IPS-NIHi7 (cell line): ENCODE results near the gene INA.
A peak's percentile ranks its signal among the peaks of the same experiment; 100 is the strongest.

Source experiments
- DNase-seq: peaks from one replicate; pipeline ENCODE4 v3.0.0; 2012; ENCODE audit warnings: mixed read lengths; ENCODE audit errors: extremely low spot score

INA gene

DNA sequence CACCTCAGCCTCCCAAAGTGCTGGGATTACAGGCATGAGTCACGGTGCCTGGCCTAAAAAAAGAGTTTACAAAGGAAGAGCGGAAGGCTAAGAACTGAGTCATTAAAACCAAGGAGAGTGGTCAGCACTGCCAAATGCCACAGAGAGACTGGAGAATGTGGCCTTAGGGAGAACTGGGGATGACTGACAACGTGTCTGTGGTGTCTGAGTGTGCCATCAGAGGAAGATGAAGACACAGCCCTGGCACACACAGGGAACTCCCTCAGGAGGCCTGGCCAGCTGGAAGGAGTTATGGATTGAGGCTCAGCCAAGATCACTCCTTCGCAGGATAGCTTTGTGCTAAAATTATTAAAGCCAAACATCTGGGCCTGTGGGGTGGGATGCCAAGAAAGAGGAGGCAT, 3.9 kb upstream of the INA start:
- peak; percentile 35 for DNase-seq

- DNase-seq, result no peak
Measured at GRCh38 chr10:103276251-103276895, 565 bp upstream of the INA start.

GRCh38 chr10:103277713-103278536, 987 bp downstream of the INA start:
- peak; percentile 19 for DNase-seq

GRCh38 chr10:103278537-103278823, 1.5 kb downstream of the INA start:
- no peak for DNase-seq

DNA sequence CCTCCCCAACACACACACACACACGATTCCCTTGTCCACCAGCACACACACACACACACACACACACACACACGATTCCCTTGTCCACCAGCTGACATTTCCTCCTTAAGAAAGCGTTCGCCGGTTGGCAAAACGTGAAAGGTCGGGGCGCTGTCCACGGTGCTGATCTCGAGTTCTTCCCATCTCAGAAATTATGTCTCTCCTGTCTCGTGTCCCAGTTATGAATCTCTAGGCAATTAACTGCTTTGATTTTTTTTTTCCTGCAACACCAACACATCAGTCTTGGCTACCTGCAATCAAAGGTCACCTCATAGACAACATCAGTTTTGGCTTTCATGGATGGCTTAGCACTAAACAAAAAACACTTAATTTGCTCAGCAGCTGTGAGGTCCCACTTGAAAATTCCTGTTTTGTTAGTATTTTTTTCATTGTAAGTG, 1.9 kb downstream of the INA start:
- peak; percentile 55 for DNase-seq

DNA sequence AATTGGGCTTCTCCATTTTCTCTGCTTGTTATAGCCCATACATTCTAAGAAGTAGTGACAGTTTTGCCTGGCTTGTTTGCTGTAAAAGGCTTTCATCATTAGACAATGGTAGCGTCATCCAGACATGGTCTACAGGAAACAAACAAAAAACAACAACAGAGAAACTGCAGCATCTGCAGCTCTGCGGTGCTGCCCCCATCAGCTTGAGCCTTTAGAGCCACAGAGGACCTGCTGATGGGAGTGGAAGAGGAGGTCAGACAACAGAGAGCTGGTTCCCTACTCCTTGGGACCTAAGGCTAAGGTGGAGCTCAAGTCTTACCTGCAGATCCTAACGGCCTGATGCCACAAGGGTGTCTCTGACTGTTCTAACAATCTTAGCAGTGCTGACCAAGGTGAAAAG, 3.1 kb downstream of the INA start:
- DNase-seq, result no peak

DNA sequence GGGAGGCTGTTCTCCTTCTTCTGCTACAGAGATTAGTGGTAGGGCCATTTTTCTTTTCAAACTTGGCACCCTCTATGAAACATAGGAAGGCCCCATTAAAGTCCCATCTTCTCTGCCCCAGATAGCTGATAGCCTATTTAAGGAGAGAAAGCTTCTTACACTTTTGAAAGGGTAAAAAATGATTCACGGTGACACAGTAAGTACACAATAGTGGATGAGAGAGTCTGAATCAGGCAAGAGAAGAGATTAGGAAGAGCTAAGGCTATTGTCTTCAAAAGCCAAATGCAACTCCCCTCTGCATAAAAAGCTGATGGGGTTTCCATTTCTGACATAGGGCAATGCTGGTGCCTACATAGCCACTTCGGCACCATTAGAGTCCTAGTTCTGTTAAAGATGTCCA, 3.6 kb downstream of the INA start:
- DNase-seq, result no peak

DNA sequence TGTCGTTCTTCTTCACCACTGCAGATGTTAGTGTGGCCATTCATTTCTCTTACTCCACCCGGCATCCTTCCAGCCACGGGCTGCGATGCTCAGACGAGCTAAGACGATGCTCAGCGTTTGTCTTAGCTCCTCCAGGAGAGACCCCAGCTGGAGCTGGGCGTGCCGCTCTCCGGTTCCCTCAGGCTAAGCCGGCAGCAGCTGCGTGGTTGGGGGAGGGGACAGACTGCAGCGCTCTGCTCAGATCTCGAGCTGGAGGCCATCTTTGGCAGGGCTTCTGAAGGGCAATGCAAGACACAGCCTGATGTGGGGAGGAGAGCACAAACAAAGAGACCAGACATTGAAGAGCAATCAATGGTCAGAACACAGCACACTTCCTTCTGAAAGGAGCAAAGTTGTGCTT, 4.8 kb downstream of the INA start:
- peak; percentile 91 for DNase-seq

DNA sequence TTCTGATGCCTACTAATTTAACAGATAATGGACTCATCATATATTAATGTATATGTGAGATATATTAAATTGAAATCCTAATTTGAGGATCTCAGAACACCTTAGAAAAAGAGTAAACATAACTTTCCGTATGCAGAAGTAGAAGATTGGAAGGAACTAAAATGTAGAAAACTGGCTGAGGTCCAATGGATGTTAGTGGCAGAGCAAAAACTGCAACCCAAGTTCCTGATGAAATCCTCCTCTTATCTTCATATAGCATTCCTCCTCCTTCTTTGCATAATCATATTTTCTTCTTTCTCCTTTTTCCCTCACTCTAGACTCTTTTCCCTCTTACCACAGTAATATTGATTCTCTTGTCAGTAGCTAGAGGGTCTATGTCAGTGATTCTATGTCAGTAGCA, 6.0 kb downstream of the INA start:
- DNase-seq, result no peak

DNA sequence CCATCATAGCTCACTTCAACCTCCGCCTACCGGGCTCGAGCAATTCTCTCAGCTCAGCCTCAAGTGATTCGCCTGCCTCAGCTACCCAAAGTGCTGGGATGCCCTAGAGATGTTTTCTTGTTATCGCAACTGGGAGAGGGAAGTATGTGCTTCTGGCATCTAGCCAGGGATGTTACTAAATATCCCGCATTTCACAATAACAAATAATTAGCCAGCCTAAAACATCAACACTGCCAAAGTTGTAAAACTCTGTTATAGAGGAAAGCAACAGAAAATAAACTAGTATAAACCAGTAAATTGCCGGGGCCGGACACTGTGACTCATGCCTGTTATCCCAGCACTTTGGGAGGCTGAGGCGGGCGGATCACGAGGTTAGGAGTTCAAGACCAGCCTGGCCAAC, 7.2 kb downstream of the INA start:
- no peak for DNase-seq

DNA sequence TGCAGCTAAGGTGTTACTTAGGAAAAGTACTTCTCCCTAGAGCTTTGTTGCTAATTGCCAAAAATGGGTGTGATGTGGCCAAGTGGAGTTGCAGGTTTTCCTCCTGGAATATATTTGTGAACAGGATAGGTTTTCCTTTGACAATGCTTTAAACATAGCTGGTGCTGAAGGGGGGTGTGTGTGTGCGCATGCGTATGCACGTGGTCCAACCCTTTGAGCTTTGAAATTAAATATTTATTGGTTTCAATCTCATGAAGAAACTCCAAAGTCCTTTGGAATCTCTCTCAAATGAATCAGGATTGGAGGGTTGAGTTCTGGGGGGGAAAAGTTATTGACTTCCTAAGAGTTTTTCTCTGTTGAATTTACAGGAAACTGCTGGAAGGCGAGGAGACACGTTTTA, 11.1 kb downstream of the INA start:
- no peak for DNase-seq

GRCh38 chr10:103291588-103291987, 14.7 kb downstream of the INA start:
- no peak for DNase-seq

DNA sequence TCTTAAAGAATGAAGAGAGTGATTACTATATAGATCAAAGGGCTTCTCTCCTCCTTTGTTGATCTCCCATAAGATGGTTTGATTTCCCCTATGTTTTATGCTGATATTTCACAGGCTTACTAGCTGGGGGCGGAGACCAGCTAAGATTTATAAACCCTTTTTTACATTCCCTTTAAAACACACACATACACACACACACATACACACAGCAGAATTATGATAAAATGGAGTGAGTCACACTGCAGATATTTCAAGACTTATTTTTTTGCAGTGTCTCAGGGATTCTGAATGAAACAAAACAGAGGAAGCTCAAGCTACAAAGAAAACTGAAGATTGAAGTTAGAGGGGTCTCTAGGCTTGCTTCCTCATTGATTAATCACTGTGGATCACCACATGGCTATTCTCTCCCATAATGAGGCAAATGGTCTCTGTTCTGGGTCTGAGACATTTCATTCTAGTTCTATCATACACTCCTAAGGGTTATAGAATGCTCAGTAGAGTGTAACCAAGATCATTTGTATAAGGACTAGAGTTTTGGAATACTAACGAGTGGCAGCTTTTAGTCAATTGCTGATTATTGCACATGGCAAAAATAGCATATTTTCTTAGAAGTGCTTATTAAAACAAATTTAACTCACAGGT, 18.6 kb downstream of the INA start:
- no peak for DNase-seq

DNA sequence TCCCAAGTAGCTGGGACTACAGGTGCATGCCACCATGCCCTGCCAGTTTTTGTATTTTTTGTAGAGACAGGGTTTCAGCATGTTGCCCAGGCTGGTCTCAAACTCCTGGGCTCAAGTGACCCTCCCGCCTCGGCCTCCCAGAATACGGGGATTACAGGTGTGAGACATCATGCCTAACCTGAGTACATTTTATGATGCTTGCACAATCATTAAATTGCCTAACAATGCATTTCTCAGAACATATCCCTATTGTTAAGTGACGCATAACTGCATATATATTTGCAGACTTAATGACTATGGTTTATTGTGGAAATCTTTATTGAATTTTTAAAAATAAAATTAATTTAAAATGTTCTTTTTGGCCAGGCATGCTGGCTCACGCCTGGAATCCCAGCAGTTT, 30.7 kb downstream of the INA start:
- no peak for DNase-seq

GRCh38 chr10:103310197-103310596, 33.3 kb downstream of the INA start:
- DNase-seq, result no peak

- no peak for DNase-seq
Measured at GRCh38 chr10:103316087-103316486, 39.1 kb downstream of the INA start.

DNA sequence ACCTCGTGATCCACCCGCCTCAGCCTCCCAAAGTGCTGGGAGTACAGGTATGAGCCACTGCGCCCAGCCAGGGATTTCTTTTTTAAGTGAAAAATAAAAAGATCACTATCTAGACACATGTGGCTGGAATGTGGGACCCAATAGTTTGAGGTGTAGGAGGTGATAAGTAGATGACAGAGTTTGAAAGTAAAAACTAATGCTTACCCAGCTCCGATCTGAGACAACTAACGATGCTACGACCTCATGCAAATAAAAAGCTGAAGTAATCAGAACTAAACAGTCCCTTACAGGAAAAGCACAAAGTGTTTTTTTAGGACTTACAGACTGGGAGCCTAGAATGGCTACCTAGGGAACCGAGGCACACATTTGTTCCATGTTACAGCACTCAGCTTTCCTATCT, 51.0 kb downstream of the INA start:
- no peak for DNase-seq

GRCh38 chr10:103333934-103334520, 57.1 kb downstream of the INA start:
- DNase-seq, result no peak

GRCh38 chr10:103334567-103334966, 57.6 kb downstream of the INA start:
- no peak for DNase-seq

- no peak for DNase-seq
Measured at GRCh38 chr10:103336370-103336769, 59.4 kb downstream of the INA start.
